GM12891 (cell line): Measurements from ENCODE around the gene CCDC54.

ENCODE experiments used
- POLR2A ChIP-seq: IDR thresholded peaks from 2 replicates; pipeline ENCODE4 v1.6.1; 2011; ENCODE audit warnings: low read depth, low read length, control low read depth
- POLR2AphosphoS5 ChIP-seq: IDR thresholded peaks from 2 replicates; pipeline ENCODE4 v1.6.1; 2011; ENCODE audit warnings: low read depth, low read length, control low read depth
- POU2F2 ChIP-seq: IDR thresholded peaks from 2 replicates; pipeline ENCODE4 v1.6.1; 2011; ENCODE audit warnings: low read depth, mild to moderate bottlenecking, control low read depth, low read length, moderate library complexity
- SPI1 ChIP-seq: IDR thresholded peaks from 2 replicates; pipeline ENCODE4 v1.6.1; 2011; ENCODE audit warnings: low read depth, low read length, control low read depth
- TAF1 ChIP-seq: IDR thresholded peaks from 2 replicates; pipeline ENCODE4 v1.6.1; 2011; ENCODE audit warnings: low read depth, low read length, control low read depth

DNA sequence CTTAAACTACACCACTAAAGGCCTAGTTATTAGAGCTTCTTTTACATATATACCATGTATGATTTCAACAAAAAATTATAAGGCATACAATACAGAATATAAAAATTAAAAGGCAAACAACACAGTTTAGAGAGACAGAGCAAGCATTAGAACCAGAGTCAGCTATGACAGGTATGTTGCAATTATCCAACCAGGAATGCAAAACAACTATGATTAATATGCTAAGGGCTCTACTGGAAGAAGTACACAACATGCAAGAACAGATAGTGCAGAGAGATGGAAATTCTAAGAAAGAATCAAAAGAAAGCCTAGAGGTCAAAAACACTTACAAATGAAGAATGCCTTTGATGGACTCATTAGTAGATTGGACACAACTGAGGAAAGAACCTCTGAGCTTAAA lies 39.6 kb downstream of the CCDC54 start:
- TF ChIP-seq POLR2A: no peak
- no peak for TF ChIP-seq POLR2AphosphoS5
- no peak for TF ChIP-seq TAF1
- TF ChIP-seq SPI1: no peak
- no peak for TF ChIP-seq POU2F2
